Naive thymus-derived CD4-positive, alpha-beta T cell (primary cell): ENCODE results near the gene KIR3DL2. TPM values are rescaled to one million over a fixed set of nuclear protein-coding genes. Genes with fewer than 3 reads are reported as not detected.
"Not testable (repeated sequence)": the region's sequence is repeated elsewhere in the genome, so short reads cannot be mapped to it uniquely, and the experiment has no call there.

ENCODE experiments used
- ATAC-seq: fragments of 150-1000 bp; cut with Tn5 transposase; 2 replicates; pipeline ENCODE4 v1.10.0; 2021; ENCODE audit warnings: mild to moderate bottlenecking, moderate library complexity
- CTCF ChIA-PET: fragments of 350-600 bp; sonication (Branson Sonifier 250); formaldehyde crosslinking; loops from one replicate; lab custom pipeline; 2021; ENCODE audit warnings: antibody characterized with exemption; lab: Charles Lee
- POLR2A ChIA-PET: fragments of 350-600 bp; sonication (Branson Sonifier 250); formaldehyde crosslinking; loops from one replicate; lab custom pipeline; 2021; ENCODE audit warnings: antibody characterized with exemption, inconsistent platforms; lab: Charles Lee
- DNase-seq, 9 donors: peaks; one replicate each; pipeline versions ENCODE4 v3.0.0 to v3.0.0-alpha.2; 2020 to 2022; ENCODE audit warnings: mixed read lengths in 1 of 9
- H3K27ac ChIP-seq: one replicate; pipeline ENCODE4 v1.7.0; 2013; ENCODE audit warnings: mild to moderate bottlenecking, low read depth, low read length, moderate library complexity
- H3K27me3 ChIP-seq, 2 donors: one replicate each; pipeline ENCODE4 v1.7.0; 2013; ENCODE audit warnings: low read length in 2 of 2, mild to moderate bottlenecking in 2 of 2, moderate library complexity in 2 of 2; ENCODE audit not compliant: control insufficient read depth in 2 of 2, insufficient read depth in 2 of 2
- H3K36me3 ChIP-seq, 3 experiments: 1 replicate in 2 of 3; 2 replicates in 1 of 3; pipeline ENCODE4 v1.7.0; 2013; ENCODE audit warnings: low read length in 3 of 3, mild to moderate bottlenecking in 3 of 3, moderate library complexity in 1 of 3; ENCODE audit not compliant: insufficient read depth in 3 of 3, control insufficient read depth in 2 of 3
- H3K4me1 ChIP-seq, 2 donors: one replicate each; pipeline ENCODE4 v1.7.0; 2013; ENCODE audit warnings: low read length in 2 of 2, mild to moderate bottlenecking in 2 of 2, moderate library complexity in 1 of 2; ENCODE audit not compliant: control insufficient read depth in 2 of 2, insufficient read depth in 2 of 2
- H3K4me3 ChIP-seq: 2 replicates; pipeline ENCODE4 v1.7.0; 2013; ENCODE audit warnings: mild to moderate bottlenecking, low read length
- H3K9me3 ChIP-seq, 3 experiments: 1 replicate in 2 of 3; 2 replicates in 1 of 3; pipeline ENCODE4 v1.7.0; 2013; ENCODE audit warnings: low read length in 3 of 3; ENCODE audit not compliant: control insufficient read depth in 2 of 3
- H3K27ac Mint-ChIP-seq, 9 donors: one replicate each; pipeline ENCODE4 v1.8.0; 2020 to 2022; ENCODE audit warnings: mixed read lengths in 9 of 9, mild to moderate bottlenecking in 8 of 9, moderate library complexity in 5 of 9, inconsistent platforms in 2 of 9
- H3K27me3 Mint-ChIP-seq, 5 donors: one replicate each; pipeline ENCODE4 v1.8.0; 2021 to 2022; ENCODE audit warnings: mixed read lengths in 5 of 5, mild to moderate bottlenecking in 1 of 5
- H3K36me3 Mint-ChIP-seq, 5 donors: one replicate each; pipeline ENCODE4 v1.8.0; 2020 to 2022; ENCODE audit warnings: mixed read lengths in 5 of 5, mild to moderate bottlenecking in 3 of 5, inconsistent platforms in 1 of 5
- H3K4me1 Mint-ChIP-seq, 7 donors: one replicate each; pipeline ENCODE4 v1.8.0; 2020 to 2022; ENCODE audit warnings: mixed read lengths in 7 of 7, mild to moderate bottlenecking in 3 of 7, inconsistent platforms in 1 of 7
- H3K4me3 Mint-ChIP-seq, 10 donors: one replicate each; pipeline ENCODE4 v1.8.0; 2020 to 2022; ENCODE audit warnings: mild to moderate bottlenecking in 10 of 10, mixed read lengths in 10 of 10, moderate library complexity in 6 of 10, inconsistent platforms in 2 of 10
- H3K9me3 Mint-ChIP-seq, 11 donors: one replicate each; pipeline ENCODE4 v1.8.0; 2020 to 2022; ENCODE audit warnings: mixed read lengths in 11 of 11, mild to moderate bottlenecking in 4 of 11, inconsistent platforms in 1 of 11, moderate library complexity in 1 of 11
- intact Hi-C, 2 donors: fragments of 100-400 bp; cut with micrococcal nuclease; formaldehyde crosslinking; loops; one replicate each; pipeline ENCODE4 v1.15.1; 2023
- polyA plus RNA-seq, 2 donors: library from polyadenylated mRNA; unstranded; fragments of 300-500 nt; fragmentation: Illumina TruSeq; gene quantifications; one replicate each; pipeline ENCODE4 v1.2.3, GENCODE V29; 2021
- total RNA-seq, 6 experiments: library from RNA in 5 of 6; stranded (reverse) in 5 of 6; gene quantifications; 1 replicate in 5 of 6; 2 replicates in 1 of 6; pipeline ENCODE4 v1.2.3 and lab custom pipeline; 2021 to 2026

KIR3DL2 gene
- total and polyA plus RNA-seq, 7 experiments from 2014 or later = 0.40 to 6.1 (median 1.3) TPM; not detected in 2

DNA sequence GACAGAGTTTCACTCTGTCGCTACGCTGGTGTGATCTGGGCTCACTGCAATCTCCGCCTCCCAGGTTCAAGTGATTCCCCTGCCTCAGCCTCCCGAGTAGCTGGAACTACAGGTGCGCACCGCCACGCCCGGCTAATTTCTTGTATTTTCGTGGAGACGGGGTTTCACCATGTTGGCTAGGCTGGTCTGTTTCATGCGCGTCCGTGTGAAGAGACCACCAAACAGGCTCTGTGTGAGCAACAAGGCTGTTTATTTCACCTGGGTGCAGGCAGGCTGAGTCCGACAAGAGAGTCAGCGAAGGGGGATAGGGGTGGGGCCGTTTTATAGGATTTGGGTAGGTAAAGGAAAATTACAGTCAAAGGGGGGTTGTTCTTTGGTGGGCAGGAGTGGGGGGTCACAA lies 43.9 kb downstream of the KIR3DL2 start:
- DNase-seq, H3K36me3 ChIP-seq, H3K27ac ChIP-seq, H3K4me1 Mint-ChIP-seq, H3K4me1 ChIP-seq, H3K9me3 Mint-ChIP-seq, H3K9me3 ChIP-seq, POLR2A ChIA-PET, H3K36me3 Mint-ChIP-seq, H3K4me3 Mint-ChIP-seq, H3K27ac Mint-ChIP-seq, H3K4me3 ChIP-seq, CTCF ChIA-PET, intact Hi-C loops, H3K27me3 ChIP-seq: not testable (repeated sequence)
- H3K27me3 Mint-ChIP-seq = peaks cover 5 to 27% (median 23%) of the 10 kb centered on the region in 5 donors
- peak; percentile 8 for ATAC-seq

DNA sequence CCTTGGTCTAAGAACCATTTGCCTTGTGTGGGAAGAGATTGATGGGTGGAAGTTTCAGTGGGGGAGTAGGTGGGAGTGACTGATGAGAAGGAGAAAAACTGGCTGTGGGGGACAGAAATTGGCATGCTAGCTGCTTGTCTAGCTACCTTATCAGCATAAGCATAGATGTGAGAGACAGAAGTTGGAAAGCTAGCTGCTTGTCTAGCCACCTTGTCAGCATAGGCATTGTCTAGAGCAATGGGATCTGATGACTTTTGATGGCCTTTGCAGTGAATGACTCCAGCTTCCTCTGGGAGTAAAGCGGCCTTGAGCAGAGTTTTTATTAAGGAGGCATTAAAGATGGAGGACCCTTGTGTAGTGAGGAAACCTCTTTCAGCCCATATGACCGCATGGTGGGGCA lies 45.8 kb downstream of the KIR3DL2 start:
- Mint-ChIP-seq H3K36me3 (no peaks in the 10 kb centered on the region), H3K4me1 (peaks cover 0 to 3% (median 0%) of the 10 kb centered on the region in 7 donors), H3K9me3 (peaks cover 0 to 2% (median 0%) of the 10 kb centered on the region in 11 donors), H3K27ac (no peak overlapping the region), H3K4me3 (no peak overlapping the region), H3K27me3 (peaks cover 5 to 40% (median 36%) of the 10 kb centered on the region in 5 donors)
- CTCF ChIA-PET = no interaction called here
- intact Hi-C loops = no loop called here
- H3K27ac ChIP-seq = no peak overlapping the region
- H3K36me3 ChIP-seq = no peaks in the 10 kb centered on the region
- no peak overlapping the region for H3K4me3 ChIP-seq
- H3K4me1 ChIP-seq = no peaks in the 10 kb centered on the region
- DNase-seq (no peak), ATAC-seq (no peak)
- POLR2A ChIA-PET = no interaction called here
- H3K9me3 ChIP-seq = no peaks in the 10 kb centered on the region
- H3K27me3 ChIP-seq = no peaks in the 10 kb centered on the region

DNA sequence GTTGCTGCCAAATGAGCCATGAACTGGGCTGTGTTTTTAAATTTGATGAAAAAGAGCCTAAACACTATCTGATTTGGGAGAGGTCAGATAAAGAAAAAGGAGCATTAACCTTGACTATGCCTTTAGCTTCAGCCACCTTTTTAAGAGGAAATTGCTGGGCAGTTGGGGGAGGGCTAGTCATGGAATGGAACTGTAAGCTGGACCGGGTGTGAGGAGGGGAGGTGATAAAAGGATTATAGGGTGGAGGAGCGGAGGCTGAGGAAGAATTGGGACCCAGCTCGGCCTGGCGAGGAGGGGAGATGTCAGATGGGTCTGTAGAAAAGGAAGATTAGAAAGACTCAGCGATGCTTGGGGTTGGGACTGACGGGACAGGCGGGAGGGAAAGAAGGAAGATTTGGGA lies 48.4 kb downstream of the KIR3DL2 start:
- POLR2A ChIA-PET, H3K9me3 Mint-ChIP-seq, H3K9me3 ChIP-seq, H3K27ac Mint-ChIP-seq, H3K4me3 Mint-ChIP-seq, H3K4me1 ChIP-seq, H3K4me1 Mint-ChIP-seq, H3K4me3 ChIP-seq, DNase-seq, ATAC-seq, H3K27ac ChIP-seq, CTCF ChIA-PET, intact Hi-C loops, H3K27me3 ChIP-seq, H3K36me3 ChIP-seq, H3K36me3 Mint-ChIP-seq: not testable (repeated sequence)
- peaks cover 5 to 40% (median 34%) of the 10 kb centered on the region in 5 donors for H3K27me3 Mint-ChIP-seq

DNA sequence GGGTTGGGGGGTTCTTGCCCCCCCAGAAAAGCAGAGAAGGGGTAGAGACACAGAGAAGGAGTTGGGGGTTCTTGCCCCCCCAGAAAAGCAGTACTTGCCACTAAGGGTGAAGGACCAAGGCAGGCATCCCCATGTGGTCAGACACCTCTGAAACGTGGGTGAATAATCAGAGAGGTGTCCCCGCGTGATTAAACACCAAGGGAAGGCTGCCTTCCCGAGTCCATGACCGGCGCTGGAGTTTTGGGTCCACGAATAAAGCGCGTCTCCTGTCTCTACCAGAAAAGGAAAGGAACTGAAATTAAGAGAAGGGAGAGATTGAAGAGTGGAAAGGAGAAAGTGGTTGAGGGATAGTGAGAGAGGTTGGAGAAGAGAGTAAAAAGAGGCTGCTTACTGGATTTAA lies 49.4 kb downstream of the KIR3DL2 start:
- H3K27ac ChIP-seq, POLR2A ChIA-PET, DNase-seq, H3K4me3 ChIP-seq, H3K4me1 ChIP-seq, ATAC-seq, H3K36me3 Mint-ChIP-seq, CTCF ChIA-PET, H3K27me3 ChIP-seq, intact Hi-C loops, H3K4me3 Mint-ChIP-seq, H3K36me3 ChIP-seq, H3K4me1 Mint-ChIP-seq, H3K9me3 Mint-ChIP-seq, H3K9me3 ChIP-seq: not testable (repeated sequence)
- Mint-ChIP-seq H3K27ac (peak overlapping the region in 1 of 9 donors; percentile 14), H3K27me3 (peaks cover 5 to 40% (median 33%) of the 10 kb centered on the region in 5 donors)

DNA sequence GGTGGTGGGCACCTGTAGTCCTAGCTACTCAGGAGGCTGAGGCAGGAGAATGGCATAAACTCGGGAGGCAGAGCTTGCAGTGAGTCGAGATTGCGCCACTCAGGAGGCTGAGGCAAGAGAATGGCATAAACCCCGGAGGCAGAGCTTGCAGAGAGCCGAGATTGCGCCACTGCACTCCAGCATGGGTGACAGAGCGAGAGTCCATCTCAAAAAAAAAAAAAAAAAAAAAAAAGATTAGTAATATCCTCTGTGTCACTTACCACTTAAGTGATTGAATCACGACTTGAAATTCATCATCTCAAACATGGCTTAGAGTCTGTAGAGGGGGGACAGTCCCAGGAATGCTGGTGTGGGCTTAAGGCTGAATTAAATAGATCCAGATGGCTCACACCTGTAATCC lies 50.9 kb downstream of the KIR3DL2 start:
- H3K9me3 Mint-ChIP-seq, H3K9me3 ChIP-seq, DNase-seq, H3K27ac ChIP-seq, intact Hi-C loops, POLR2A ChIA-PET, H3K27me3 ChIP-seq, H3K4me3 Mint-ChIP-seq, H3K36me3 ChIP-seq, H3K27ac Mint-ChIP-seq, H3K36me3 Mint-ChIP-seq, H3K4me1 ChIP-seq, H3K4me3 ChIP-seq, CTCF ChIA-PET, H3K4me1 Mint-ChIP-seq: not testable (repeated sequence)
- H3K27me3 Mint-ChIP-seq = peaks cover 7 to 45% (median 38%) of the 10 kb centered on the region in 5 donors
- peak; percentile 72 for ATAC-seq

DNA sequence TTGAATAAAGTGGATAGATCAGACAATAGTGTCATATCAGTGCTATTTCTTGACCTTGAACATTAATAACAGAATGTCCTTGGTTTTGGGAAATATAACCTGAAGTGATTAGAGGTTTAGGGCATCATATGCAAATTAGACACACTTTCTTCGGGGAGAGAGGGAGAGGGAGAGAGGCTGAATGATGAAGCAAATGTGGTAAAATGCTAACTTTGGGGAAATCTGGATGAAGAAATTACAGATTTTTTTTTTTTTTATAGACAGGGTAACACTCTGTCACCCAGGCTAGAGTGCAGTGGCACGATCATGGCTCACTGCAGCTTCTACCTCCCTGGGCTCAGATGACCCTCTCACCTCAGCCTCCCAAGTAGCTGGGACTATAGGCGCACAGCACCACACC lies 51.8 kb downstream of the KIR3DL2 start:
- peaks cover 0 to 2% (median 0%) of the 10 kb centered on the region in 11 donors for H3K9me3 Mint-ChIP-seq
- Histone ChIP-seq H3K4me3 (no peak overlapping the region), H3K4me1 (no peaks in the 10 kb centered on the region), H3K9me3 (no peaks in the 10 kb centered on the region), H3K27ac (no peak overlapping the region), H3K27me3 (no peaks in the 10 kb centered on the region), H3K36me3 (no peaks in the 10 kb centered on the region)
- no peak overlapping the region for H3K27ac Mint-ChIP-seq
- ATAC-seq (no peak), DNase-seq (no peak)
- CTCF ChIA-PET = no interaction called here
- intact Hi-C loops = no loop called here
- H3K36me3 Mint-ChIP-seq = no peaks in the 10 kb centered on the region
- peaks cover 7 to 36% (median 32%) of the 10 kb centered on the region in 5 donors for H3K27me3 Mint-ChIP-seq
- H3K4me1 Mint-ChIP-seq = peaks cover 0 to 6% (median 0%) of the 10 kb centered on the region in 7 donors
- POLR2A ChIA-PET = no interaction called here
- H3K4me3 Mint-ChIP-seq = no peak overlapping the region

DNA sequence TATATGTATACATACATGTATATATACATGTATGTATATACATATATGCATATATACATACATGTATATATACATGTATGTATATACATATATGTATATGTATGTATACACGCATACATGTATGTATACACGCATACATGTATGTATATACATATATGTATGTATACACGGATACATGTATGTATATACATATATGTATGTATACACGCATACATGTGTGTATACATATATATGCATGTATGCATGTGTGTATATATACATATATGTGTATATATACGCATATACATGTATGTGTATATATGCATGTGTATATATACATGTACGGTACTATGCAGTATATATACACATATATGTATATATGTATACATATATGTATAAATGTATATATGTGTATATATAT lies 53.1 kb downstream of the KIR3DL2 start:
- ATAC-seq (no peak), DNase-seq (no peak)
- POLR2A ChIA-PET = no interaction called here
- no peak overlapping the region for H3K4me3 Mint-ChIP-seq
- no peak overlapping the region for H3K27ac Mint-ChIP-seq
- no peaks in the 10 kb centered on the region for H3K36me3 Mint-ChIP-seq
- Histone ChIP-seq H3K27me3 (no peaks in the 10 kb centered on the region), H3K36me3 (no peaks in the 10 kb centered on the region), H3K27ac (no peak overlapping the region), H3K9me3 (no peaks in the 10 kb centered on the region), H3K4me1 (no peaks in the 10 kb centered on the region), H3K4me3 (no peak overlapping the region)
- H3K4me1 Mint-ChIP-seq = peaks cover 0 to 6% (median 0%) of the 10 kb centered on the region in 7 donors
- H3K9me3 Mint-ChIP-seq = peaks cover 0 to 2% (median 0%) of the 10 kb centered on the region in 11 donors
- intact Hi-C loops = no loop called here
- CTCF ChIA-PET = no interaction called here
- peaks cover 7 to 30% (median 28%) of the 10 kb centered on the region in 5 donors for H3K27me3 Mint-ChIP-seq
